ENCODE results near the gene TNFRSF9.

Gene TNFRSF9

GRCh38 chr1:7984811-7985210 lies 44.2 kb upstream of the TNFRSF9 start:
- TF ChIP-seq, protein P1, sequence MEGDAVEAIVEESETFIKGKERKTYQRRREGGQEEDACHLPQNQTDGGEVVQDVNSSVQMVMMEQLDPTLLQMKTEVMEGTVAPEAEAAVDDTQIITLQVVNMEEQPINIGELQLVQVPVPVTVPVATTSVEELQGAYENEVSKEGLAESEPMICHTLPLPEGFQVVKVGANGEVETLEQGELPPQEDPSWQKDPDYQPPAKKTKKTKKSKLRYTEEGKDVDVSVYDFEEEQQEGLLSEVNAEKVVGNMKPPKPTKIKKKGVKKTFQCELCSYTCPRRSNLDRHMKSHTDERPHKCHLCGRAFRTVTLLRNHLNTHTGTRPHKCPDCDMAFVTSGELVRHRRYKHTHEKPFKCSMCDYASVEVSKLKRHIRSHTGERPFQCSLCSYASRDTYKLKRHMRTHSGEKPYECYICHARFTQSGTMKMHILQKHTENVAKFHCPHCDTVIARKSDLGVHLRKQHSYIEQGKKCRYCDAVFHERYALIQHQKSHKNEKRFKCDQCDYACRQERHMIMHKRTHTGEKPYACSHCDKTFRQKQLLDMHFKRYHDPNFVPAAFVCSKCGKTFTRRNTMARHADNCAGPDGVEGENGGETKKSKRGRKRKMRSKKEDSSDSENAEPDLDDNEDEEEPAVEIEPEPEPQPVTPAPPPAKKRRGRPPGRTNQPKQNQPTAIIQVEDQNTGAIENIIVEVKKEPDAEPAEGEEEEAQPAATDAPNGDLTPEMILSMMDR (IDR thresholded peaks at IDR 0.05) = no peak
- Histone ChIP-seq H3K27me3 (no peaks in the 10 kb centered on the region), H3K4me3 (no peak overlapping the region), H3K36me3 (peaks cover 51 to 70% (median 69%) of the 10 kb centered on the region in 3 donors), H3K27ac (no peak overlapping the region), H3K9me3 (no peaks in the 10 kb centered on the region), H3K4me1 (peaks cover 0 to 20% (median 11%) of the 10 kb centered on the region in 4 donors)
- peak in 1 of 2 donors; percentile 40 for DNase-seq
- intact Hi-C loops (cut with DNase I; ENCODE audit: low total_unique reads) = no loop called here

DNA sequence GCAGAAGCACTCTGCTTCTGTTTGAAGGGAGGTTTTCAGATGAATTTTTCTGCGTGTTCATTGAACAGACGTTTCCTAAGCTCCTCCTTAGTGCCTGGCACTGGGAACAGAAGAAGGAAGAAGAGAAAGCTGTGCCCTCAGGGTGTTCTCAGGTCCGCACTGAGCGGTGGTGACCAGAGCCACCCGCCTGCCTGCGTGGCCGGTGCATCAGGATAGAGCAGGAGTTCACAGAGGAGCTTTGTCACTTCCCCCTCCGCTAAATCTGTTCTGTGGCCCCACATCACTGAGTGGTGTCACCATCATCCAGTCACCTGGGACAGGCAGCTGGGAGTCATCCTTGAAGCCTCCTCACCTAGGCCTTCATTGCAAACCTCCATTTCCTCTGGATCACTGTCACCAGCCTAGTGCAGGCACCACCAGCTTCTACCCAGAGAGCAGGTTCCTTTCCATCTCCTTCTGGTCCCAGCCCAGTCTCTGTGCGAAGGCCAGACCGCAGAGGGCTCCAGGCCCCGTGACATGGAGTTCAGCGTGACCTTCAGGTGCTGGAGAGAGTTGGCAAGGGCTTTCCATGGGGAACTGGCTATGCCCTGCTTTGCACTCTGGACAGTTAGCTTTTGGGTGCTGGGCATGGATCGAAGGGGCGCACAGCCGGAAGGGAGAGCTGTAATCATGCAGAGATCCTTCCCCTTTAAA lies 42.6 kb upstream of the TNFRSF9 start:
- peak overlapping the region in 1 of 2 donors; percentile 47 for H3K27ac ChIP-seq
- peak in 1 of 2 donors; percentile 63 for DNase-seq
- TF ChIP-seq, protein P1 (IDR thresholded peaks at IDR 0.05) = no peak
- peaks cover 0 to 12% (median 5%) of the 10 kb centered on the region in 4 donors for H3K4me1 ChIP-seq
- H3K9me3 ChIP-seq = no peaks in the 10 kb centered on the region
- no peak overlapping the region for H3K4me3 ChIP-seq
- H3K27me3 ChIP-seq = no peaks in the 10 kb centered on the region
- intact Hi-C loops (cut with DNase I; ENCODE audit: low total_unique reads) = no loop called here
- H3K36me3 ChIP-seq = peaks cover 61 to 85% (median 81%) of the 10 kb centered on the region in 3 donors

DNA sequence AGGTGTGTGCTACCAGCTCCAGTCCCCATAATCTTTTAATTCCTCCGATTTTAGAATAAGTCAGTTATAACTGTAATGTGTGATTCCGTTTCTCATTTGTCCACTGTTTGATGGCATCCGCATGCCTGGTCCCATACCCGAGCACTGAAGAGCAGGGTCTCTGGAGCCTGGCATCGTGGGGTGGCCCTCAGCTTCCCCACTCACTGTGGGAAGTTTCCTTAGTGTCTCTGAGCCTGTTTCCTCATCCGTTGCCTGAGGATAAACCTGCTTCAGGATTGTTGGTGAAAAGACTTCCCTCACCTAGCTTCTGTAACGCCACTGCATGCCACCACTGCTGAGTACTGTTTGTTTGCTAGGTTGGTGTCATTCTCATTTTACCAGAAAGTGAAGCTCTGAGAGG lies 40.3 kb upstream of the TNFRSF9 start:
- Histone ChIP-seq H3K4me1 (peaks cover 0 to 17% (median 5%) of the 10 kb centered on the region in 4 donors), H3K36me3 (peaks cover 53 to 88% (median 72%) of the 10 kb centered on the region in 3 donors), H3K4me3 (no peak overlapping the region), H3K27ac (no peak overlapping the region), H3K27me3 (no peaks in the 10 kb centered on the region), H3K9me3 (no peaks in the 10 kb centered on the region)
- TF ChIP-seq, protein P1 (IDR thresholded peaks at IDR 0.05) = no peak
- intact Hi-C loops (cut with DNase I; ENCODE audit: low total_unique reads) = loop anchor here (2.0 kb wide), 1 partner anchor 336 kb away; no protein-coding TSS in a partner anchor
- DNase-seq = peak in 1 of 2 donors; percentile 55

GRCh38 chr1:7975212-7975865 lies 34.7 kb upstream of the TNFRSF9 start:
- peak; percentile 55 to 78 for DNase-seq
- peaks cover 0 to 4% (median 0%) of the 10 kb centered on the region in 4 donors for H3K4me1 ChIP-seq
- H3K36me3 ChIP-seq = peaks cover 39 to 73% (median 55%) of the 10 kb centered on the region in 3 donors
- H3K27ac ChIP-seq = no peak overlapping the region
- no peaks in the 10 kb centered on the region for H3K27me3 ChIP-seq
- no peaks in the 10 kb centered on the region for H3K9me3 ChIP-seq
- intact Hi-C loops (cut with DNase I; ENCODE audit: low total_unique reads) = loop anchor here (5.0 kb wide), 1 partner anchor 372 kb away; no protein-coding TSS in a partner anchor
- TF ChIP-seq, protein P1 (IDR thresholded peaks at IDR 0.05) = peak; percentile 89 to 90
- H3K4me3 ChIP-seq = no peak overlapping the region

- TF ChIP-seq, protein P1 (IDR thresholded peaks at IDR 0.05) = no peak
- no peak overlapping the region for H3K4me3 ChIP-seq
- H3K4me1 ChIP-seq = peaks cover 0 to 4% (median 0%) of the 10 kb centered on the region in 4 donors
- DNase-seq = no peak
- peak overlapping the region in 1 of 2 donors; percentile 20 for H3K27ac ChIP-seq
- H3K27me3 ChIP-seq = no peaks in the 10 kb centered on the region
- H3K9me3 ChIP-seq = no peaks in the 10 kb centered on the region
- H3K36me3 ChIP-seq = peaks cover 43 to 73% (median 55%) of the 10 kb centered on the region in 3 donors
- intact Hi-C loops (cut with DNase I; ENCODE audit: low total_unique reads) = no loop called here
These were observed 32.4 kb upstream of the TNFRSF9 start for GRCh38 chr1:7973086-7973485.
